Measurements from ENCODE around the gene SKA1. TPM values are rescaled to one million over a fixed set of nuclear protein-coding genes. Genes with fewer than 3 reads are reported as not detected.
"Not testable (repeated sequence)": the region's sequence is repeated elsewhere in the genome, so short reads cannot be mapped to it uniquely, and the experiment has no call there.

Gene SKA1
- total RNA-seq, 1 donor from 2014 or later: 28.9 TPM

- H3K9me3 Mint-ChIP-seq: no peaks in the 10 kb centered on the region
- H3K4me3 Mint-ChIP-seq: no peak overlapping the region
- TF ChIP-seq CTCF (conservative IDR thresholded peaks at IDR 0.05): no peak
- DNase-seq (ENCODE audit: low read depth, low spot score): no peak
- H3K4me1 Mint-ChIP-seq: peaks cover 15% of the 10 kb centered on the region
- peaks cover 8% of the 10 kb centered on the region for H3K36me3 Mint-ChIP-seq (ENCODE audit: low read depth)
- peaks cover 27% of the 10 kb centered on the region for H3K27me3 Mint-ChIP-seq (ENCODE audit: low read depth)
- no peak overlapping the region for H3K27ac Mint-ChIP-seq (ENCODE audit: unreplicated experiment)
Observed at GRCh38 chr18:50398947-50399346, 24.1 kb downstream of the SKA1 start.

- Mint-ChIP-seq H3K4me3 (no peak overlapping the region), H3K9me3 (no peaks in the 10 kb centered on the region), H3K27me3 (ENCODE audit: low read depth) (peaks cover 30% of the 10 kb centered on the region), H3K36me3 (ENCODE audit: low read depth) (peaks cover 6% of the 10 kb centered on the region), H3K27ac (ENCODE audit: unreplicated experiment) (no peak overlapping the region), H3K4me1 (peaks cover 15% of the 10 kb centered on the region)
- DNase-seq (ENCODE audit: low read depth, low spot score): no peak
- TF ChIP-seq CTCF (conservative IDR thresholded peaks at IDR 0.05): no peak
Observed at GRCh38 chr18:50399582-50399981, 24.7 kb downstream of the SKA1 start.

GRCh38 chr18:50400438-50400837, 25.6 kb downstream of the SKA1 start:
- Mint-ChIP-seq H3K27me3 (ENCODE audit: low read depth) (peaks cover 31% of the 10 kb centered on the region), H3K4me1 (peaks cover 17% of the 10 kb centered on the region)
- H3K27ac Mint-ChIP-seq (ENCODE audit: unreplicated experiment); H3K36me3 Mint-ChIP-seq (ENCODE audit: low read depth); H3K4me3 Mint-ChIP-seq; DNase-seq (ENCODE audit: low read depth, low spot score); H3K9me3 Mint-ChIP-seq: not testable (repeated sequence)

- TF ChIP-seq CTCF (conservative IDR thresholded peaks at IDR 0.05): no peak
- no peak for DNase-seq (ENCODE audit: low read depth, low spot score)
- peak overlapping the region; percentile 73 for H3K27ac Mint-ChIP-seq (ENCODE audit: unreplicated experiment)
- no peaks in the 10 kb centered on the region for H3K36me3 Mint-ChIP-seq (ENCODE audit: low read depth)
- H3K4me1 Mint-ChIP-seq: peaks cover 24% of the 10 kb centered on the region
- peaks cover 37% of the 10 kb centered on the region for H3K27me3 Mint-ChIP-seq (ENCODE audit: low read depth)
- H3K4me3 Mint-ChIP-seq: no peak overlapping the region
- no peaks in the 10 kb centered on the region for H3K9me3 Mint-ChIP-seq
Observed at GRCh38 chr18:50401295-50401694, 26.4 kb downstream of the SKA1 start.

- no peak overlapping the region for H3K4me3 Mint-ChIP-seq
- H3K27ac Mint-ChIP-seq (ENCODE audit: unreplicated experiment): no peak overlapping the region
- no peak for DNase-seq (ENCODE audit: low read depth, low spot score)
- peaks cover 24% of the 10 kb centered on the region for H3K4me1 Mint-ChIP-seq
- H3K9me3 Mint-ChIP-seq: no peaks in the 10 kb centered on the region
- no peaks in the 10 kb centered on the region for H3K36me3 Mint-ChIP-seq (ENCODE audit: low read depth)
- TF ChIP-seq CTCF (conservative IDR thresholded peaks at IDR 0.05): no peak
- H3K27me3 Mint-ChIP-seq (ENCODE audit: low read depth): peaks cover 37% of the 10 kb centered on the region
Observed at GRCh38 chr18:50401888-50402287, 27.0 kb downstream of the SKA1 start.

- H3K9me3 Mint-ChIP-seq; H3K27ac Mint-ChIP-seq (ENCODE audit: unreplicated experiment); H3K36me3 Mint-ChIP-seq (ENCODE audit: low read depth); H3K4me3 Mint-ChIP-seq; DNase-seq (ENCODE audit: low read depth, low spot score): not testable (repeated sequence)
- Mint-ChIP-seq H3K27me3 (ENCODE audit: low read depth) (peaks cover 47% of the 10 kb centered on the region), H3K4me1 (peaks cover 17% of the 10 kb centered on the region)
Observed at GRCh38 chr18:50404752-50405581, 30.1 kb downstream of the SKA1 start.

All from neural crest cell (in vitro differentiated cells).